Skeletal muscle cell (primary cell): ENCODE results near the gene PLCB1.
"Not testable (repeated sequence)": the region's sequence is repeated elsewhere in the genome, so short reads cannot be mapped to it uniquely, and the experiment has no call there.

Experiments used
- DNase-seq: peaks from one replicate; pipeline ENCODE4 v3.0.0-alpha.2; 2010; ENCODE audit warnings: low read depth
- H3K4me3 ChIP-seq: 2 replicates; pipeline ENCODE4 v1.5.1; 2011; ENCODE audit warnings: low read depth, mild to moderate bottlenecking, control low read depth, low read length, moderate library complexity

Gene PLCB1

GRCh38 chr20:8375898-8376297, 243.8 kb downstream of the PLCB1 start:
- no peak overlapping the region for H3K4me3 ChIP-seq
- no peak for DNase-seq

GRCh38 chr20:8376940-8377339, 244.9 kb downstream of the PLCB1 start:
- no peak for DNase-seq
- H3K4me3 ChIP-seq = no peak overlapping the region

GRCh38 chr20:8379125-8379524, 247.1 kb downstream of the PLCB1 start:
- not testable (repeated sequence) for H3K4me3 ChIP-seq, DNase-seq

- no peak overlapping the region for H3K4me3 ChIP-seq
- DNase-seq = no peak
These were observed 253.2 kb downstream of the PLCB1 start for GRCh38 chr20:8385247-8385646.

GRCh38 chr20:8386991-8387390, 254.9 kb downstream of the PLCB1 start:
- DNase-seq = no peak
- H3K4me3 ChIP-seq = no peak overlapping the region

GRCh38 chr20:8388141-8388540, 256.1 kb downstream of the PLCB1 start:
- H3K4me3 ChIP-seq = no peak overlapping the region
- peak; percentile 52 for DNase-seq

GRCh38 chr20:8388707-8389106, 256.6 kb downstream of the PLCB1 start:
- no peak overlapping the region for H3K4me3 ChIP-seq
- no peak for DNase-seq

GRCh38 chr20:8389381-8390036, 257.4 kb downstream of the PLCB1 start:
- DNase-seq = no peak
- no peak overlapping the region for H3K4me3 ChIP-seq

GRCh38 chr20:8390037-8390433, 258.0 kb downstream of the PLCB1 start:
- no peak overlapping the region for H3K4me3 ChIP-seq
- no peak for DNase-seq

- H3K4me3 ChIP-seq = no peak overlapping the region
- no peak for DNase-seq
These were observed 258.4 kb downstream of the PLCB1 start for GRCh38 chr20:8390500-8390899.

GRCh38 chr20:8393381-8393780, 261.3 kb downstream of the PLCB1 start:
- no peak for DNase-seq

GRCh38 chr20:8394308-8394945, 262.4 kb downstream of the PLCB1 start:
- H3K4me3 ChIP-seq = no peak overlapping the region
- peak; percentile 77 for DNase-seq

More at GRCh38 chr20:8393381-8393780, 261.3 kb downstream of the PLCB1 start:
- no peak overlapping the region for H3K4me3 ChIP-seq

GRCh38 chr20:8395956-8396355, 263.9 kb downstream of the PLCB1 start:
- DNase-seq = no peak
- no peak overlapping the region for H3K4me3 ChIP-seq

- DNase-seq = no peak
- H3K4me3 ChIP-seq = no peak overlapping the region
These were observed 266.4 kb downstream of the PLCB1 start for GRCh38 chr20:8398263-8399051.

- no peak for DNase-seq
- no peak overlapping the region for H3K4me3 ChIP-seq
These were observed 267.9 kb downstream of the PLCB1 start for GRCh38 chr20:8399947-8400346.

- DNase-seq = no peak
- H3K4me3 ChIP-seq = no peak overlapping the region
These were observed 268.4 kb downstream of the PLCB1 start for GRCh38 chr20:8400486-8400885.

GRCh38 chr20:8401556-8401955, 269.5 kb downstream of the PLCB1 start:
- DNase-seq = no peak
- H3K4me3 ChIP-seq = no peak overlapping the region

GRCh38 chr20:8402798-8403197, 270.7 kb downstream of the PLCB1 start:
- no peak for DNase-seq

GRCh38 chr20:8404912-8405635, 273.0 kb downstream of the PLCB1 start:
- no peak for DNase-seq
- no peak overlapping the region for H3K4me3 ChIP-seq

More at GRCh38 chr20:8402798-8403197, 270.7 kb downstream of the PLCB1 start:
- H3K4me3 ChIP-seq = no peak overlapping the region

GRCh38 chr20:8406391-8406790, 274.3 kb downstream of the PLCB1 start:
- H3K4me3 ChIP-seq = no peak overlapping the region
- no peak for DNase-seq
